ENCODE results near the gene SF3B1. TPM values are rescaled to one million over a fixed set of nuclear protein-coding genes. Genes with fewer than 3 reads are reported as not detected.

Gene SF3B1
- total and polyA plus RNA-seq, 2 of the 13 experiments (the other 11 are each of a cell fraction or from before 2014, with no cell fraction given), result 387 to 750 TPM

GRCh38 chr2:197453123-197453913 is 18.5 kb upstream of the SF3B1 start, which contains the start of gene COQ10B (continued):
- TF ChIP-seq PRMT3 (CRISPR knock-in tag; IDR thresholded peaks at IDR 0.05; ENCODE audit: borderline replicate concordance, low read depth) (no peak), KLF13 (CRISPR knock-in tag; IDR thresholded peaks at IDR 0.05) (no peak), STAT5B (CRISPR knock-in tag; IDR thresholded peaks at IDR 0.05) (0 out of 2 replicates have a peak, but pooled peaks have one; percentile 26), NAIF1 (CRISPR knock-in tag; IDR thresholded peaks at IDR 0.05; ENCODE audit: borderline replicate concordance) (peak; percentile 99), ZNF580 (CRISPR knock-in tag; IDR thresholded peaks at IDR 0.05; ENCODE audit: borderline replicate concordance, low read depth) (peak; percentile 95; the same call in 1 of the 2 replicates), GPN1 (CRISPR knock-in tag; IDR thresholded peaks at IDR 0.05; ENCODE audit: borderline replicate concordance) (no peak), ZNF18 (CRISPR knock-in tag; IDR thresholded peaks at IDR 0.05; ENCODE audit: insufficient replicate concordance) (peak; percentile 62), TCF12 (IDR thresholded peaks at IDR 0.05) (no peak), TCF12 (CRISPR knock-in tag; IDR thresholded peaks at IDR 0.05) (peak; percentile 75; the same call in 1 of the 2 replicates), CBX2 (IDR thresholded peaks at IDR 0.05; ENCODE audit: low read depth, low read length) (no peak), CBX2 (CRISPR knock-in tag; IDR thresholded peaks at IDR 0.05; ENCODE audit: low read depth) (no peak), ZNF605 (CRISPR knock-in tag; IDR thresholded peaks at IDR 0.05) (peak; percentile 93), CCAR2 (optimal IDR thresholded peaks at IDR 0.05; ENCODE audit: low read depth, low read length) (no peak), EP300 (IDR thresholded peaks at IDR 0.05; ENCODE audit: low read depth in 2 of 2, low read length in 2 of 2) (peak; percentile 37 to 56; a peak in 3 of 4 replicates), EP300 (CRISPR knock-in tag; IDR thresholded peaks at IDR 0.05; ENCODE audit: borderline replicate concordance) (no peak), ATF2 (CRISPR knock-in tag; IDR thresholded peaks at IDR 0.05) (0 out of 2 replicates have a peak, but pooled peaks have one; percentile 13), ZNF546 (CRISPR knock-in tag; conservative IDR thresholded peaks at IDR 0.05) (no peak; the same call in 1 of the 2 replicates), ZNF224 (CRISPR knock-in tag; IDR thresholded peaks at IDR 0.05) (no peak), CC2D1A (CRISPR knock-in tag; IDR thresholded peaks at IDR 0.05) (no peak), ETV5 (CRISPR knock-in tag; IDR thresholded peaks at IDR 0.05; ENCODE audit: borderline replicate concordance) (peak; percentile 85), TCF7L2 (IDR thresholded peaks at IDR 0.05; ENCODE audit: low read depth, low read length) (no peak), ZNF720 (CRISPR knock-in tag; IDR thresholded peaks at IDR 0.05) (no peak), HNRNPUL1 (IDR thresholded peaks at IDR 0.05; ENCODE audit: low read depth, low read length) (peak; percentile 73; the same call in 1 of the 2 replicates), SYNCRIP (IDR thresholded peaks at IDR 0.05; ENCODE audit: insufficient read depth, low read depth, low read length) (no peak), POLR2G (IDR thresholded peaks at IDR 0.05; ENCODE audit: low read depth, low read length) (no peak; the same call in 1 of the 2 replicates), RAD51 (IDR thresholded peaks at IDR 0.05; ENCODE audit: borderline replicate concordance) (no peak), ZMYM3 (CRISPR knock-in tag; IDR thresholded peaks at IDR 0.05) (peak; percentile 5; the same call in 1 of the 2 replicates)
